Activated T-helper 1 cell treated with anti-CD3 and anti-CD28 coated beads, Interleukin-2, amount 50 U/mL, for 16 hours (primary cell): Measurements from ENCODE around the gene RFX2.
"Not testable (repeated sequence)": the region's sequence is repeated elsewhere in the genome, so short reads cannot be mapped to it uniquely, and the experiment has no call there.

Experiments used
- DNase-seq, 2 donors: peaks; one replicate each; pipeline ENCODE4 v3.0.0-alpha.2; 2020; ENCODE audit warnings: low read depth in 1 of 2, low spot score in 1 of 2

Gene RFX2

DNA sequence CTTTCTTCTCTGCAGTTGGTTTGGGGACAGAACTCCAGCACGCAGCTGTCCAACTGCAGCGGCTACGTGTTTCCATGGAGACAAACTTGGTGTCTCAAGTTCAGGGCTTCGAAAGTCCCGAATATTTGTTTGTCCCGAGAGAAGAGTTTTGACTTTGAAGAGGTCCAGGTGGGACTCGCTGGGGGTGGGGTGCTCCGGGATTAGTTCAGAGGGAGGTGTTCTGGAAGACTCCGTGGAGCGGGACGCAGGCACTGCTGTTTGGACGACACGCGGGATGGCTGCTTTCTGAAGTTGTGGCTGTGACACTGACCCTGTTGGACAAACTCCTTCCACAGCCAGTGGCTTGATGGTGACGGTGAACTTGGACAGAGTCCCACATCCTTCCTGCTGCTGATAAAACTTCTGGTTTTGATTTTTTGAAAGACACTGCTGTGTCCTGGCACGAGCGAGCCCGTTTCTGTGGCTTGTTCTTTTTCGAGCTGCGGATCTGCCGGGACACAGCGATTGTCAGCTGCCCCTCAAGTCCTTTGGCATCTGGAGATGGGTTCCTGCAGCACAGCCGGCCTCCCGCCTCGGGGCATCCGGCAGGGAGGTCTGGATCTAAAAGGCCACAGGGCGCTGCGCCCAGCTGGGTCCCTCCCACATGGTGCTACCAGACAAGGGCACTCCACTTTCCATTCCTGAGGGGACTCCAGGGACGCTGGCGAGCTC, 116.5 kb downstream of the RFX2 start:
- DNase-seq, result no peak

GRCh38 chr19:5993201-5993600, 117.1 kb downstream of the RFX2 start:
- DNase-seq, result no peak

- DNase-seq, result no peak
These were observed 117.5 kb downstream of the RFX2 start for GRCh38 chr19:5992756-5993155.

DNA sequence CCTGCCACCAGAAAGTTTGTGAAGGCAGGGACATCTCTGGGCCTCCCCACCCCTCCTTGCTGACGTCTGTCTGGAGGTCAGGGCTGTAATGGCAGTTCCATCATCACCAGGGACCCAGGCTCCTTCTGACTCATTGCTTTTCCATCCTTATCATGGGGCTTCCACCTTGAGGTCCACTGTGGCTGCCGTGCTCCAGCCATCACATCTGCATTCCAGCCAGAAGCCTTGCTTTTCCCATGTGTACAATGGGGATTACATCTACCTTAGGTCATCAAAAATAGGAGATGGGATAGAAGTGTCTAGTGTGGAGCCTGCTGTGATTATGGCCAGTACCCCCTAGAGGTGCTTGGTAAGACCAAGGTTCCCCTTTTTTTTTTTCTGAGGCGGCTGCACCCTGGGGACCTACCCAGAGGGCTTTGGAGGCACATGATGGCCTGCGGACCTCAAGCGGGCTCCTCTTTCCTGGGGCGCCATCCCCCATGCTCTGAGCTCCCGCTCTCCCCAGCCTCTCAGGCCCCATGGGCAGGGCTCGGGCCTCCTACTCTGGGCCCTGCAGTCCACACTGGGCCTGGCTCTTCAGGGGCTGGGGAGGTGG, 119.0 kb downstream of the RFX2 start:
- no peak for DNase-seq

- no peak for DNase-seq
These were observed 120.0 kb downstream of the RFX2 start for GRCh38 chr19:5990289-5990797.

DNA sequence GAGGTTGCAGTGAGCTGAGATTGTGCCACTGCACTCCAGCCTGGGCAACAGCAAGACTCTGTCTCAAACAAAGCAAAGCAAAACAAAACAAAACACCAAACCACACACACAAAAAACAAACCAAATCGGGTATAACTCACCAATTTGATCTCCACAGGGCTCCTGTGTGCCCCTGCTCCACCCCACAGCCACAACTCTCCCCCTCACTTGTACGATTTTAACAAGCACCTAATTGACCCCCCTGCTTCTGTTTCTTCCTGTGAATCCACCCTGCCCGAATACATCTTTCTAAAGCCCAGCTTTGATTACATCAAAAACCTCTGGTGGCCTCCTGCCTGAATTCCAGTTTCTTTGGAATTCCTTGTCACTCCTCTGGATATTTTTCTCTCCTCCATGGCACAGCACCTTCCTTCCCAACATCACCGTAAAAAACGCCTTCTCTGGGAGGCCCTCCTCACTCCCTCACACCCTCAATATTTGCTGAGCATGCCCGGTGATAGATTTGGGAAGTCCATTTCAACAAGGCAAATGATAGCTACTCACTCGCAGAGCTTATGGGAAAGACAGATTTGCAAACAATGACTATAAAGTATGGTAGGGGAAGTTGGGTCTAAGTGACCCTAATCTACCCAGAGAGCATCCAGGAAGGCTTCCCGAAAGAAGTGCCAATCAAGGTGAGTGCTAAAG, 120.8 kb downstream of the RFX2 start:
- DNase-seq, result no peak

DNA sequence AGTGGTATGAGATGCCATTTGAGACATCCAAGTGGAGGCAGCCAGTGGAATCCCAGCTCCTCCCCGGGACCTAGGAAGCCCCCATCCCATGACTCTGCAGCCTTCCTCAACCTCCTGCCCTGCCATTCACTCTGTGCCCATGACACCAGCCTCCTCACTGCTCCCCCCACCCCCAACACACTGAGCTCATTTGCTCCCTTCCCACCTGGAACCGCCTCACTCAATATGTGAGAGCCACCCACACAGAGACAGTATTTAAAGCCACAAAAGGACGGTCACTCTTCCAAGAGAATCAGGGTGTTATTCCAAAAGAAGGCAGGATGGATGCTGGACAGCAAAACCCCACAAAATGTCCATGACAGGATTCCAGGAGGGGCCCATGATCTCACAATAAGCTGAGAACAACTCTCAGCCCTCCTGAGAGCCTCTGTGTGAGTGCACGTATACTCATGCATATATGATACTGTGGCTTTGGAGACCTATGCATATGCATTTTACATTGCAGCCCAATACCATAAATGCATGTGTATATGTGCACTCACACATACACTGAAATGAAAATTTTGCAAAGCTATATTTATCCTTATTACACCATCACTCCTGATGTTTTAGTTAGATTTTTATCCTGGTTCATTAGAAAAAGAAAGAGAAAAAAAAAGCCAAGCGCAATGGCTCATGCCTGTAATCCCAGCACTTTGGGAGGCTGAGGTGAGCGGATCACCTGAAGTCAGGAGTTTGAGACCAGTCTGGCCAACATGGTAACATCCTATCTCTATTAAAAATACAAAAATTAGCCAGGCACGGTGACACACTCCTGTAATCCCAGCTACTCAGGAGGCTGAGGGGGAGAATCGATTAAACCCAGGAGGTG, 121.5 kb downstream of the RFX2 start:
- no peak for DNase-seq

DNA sequence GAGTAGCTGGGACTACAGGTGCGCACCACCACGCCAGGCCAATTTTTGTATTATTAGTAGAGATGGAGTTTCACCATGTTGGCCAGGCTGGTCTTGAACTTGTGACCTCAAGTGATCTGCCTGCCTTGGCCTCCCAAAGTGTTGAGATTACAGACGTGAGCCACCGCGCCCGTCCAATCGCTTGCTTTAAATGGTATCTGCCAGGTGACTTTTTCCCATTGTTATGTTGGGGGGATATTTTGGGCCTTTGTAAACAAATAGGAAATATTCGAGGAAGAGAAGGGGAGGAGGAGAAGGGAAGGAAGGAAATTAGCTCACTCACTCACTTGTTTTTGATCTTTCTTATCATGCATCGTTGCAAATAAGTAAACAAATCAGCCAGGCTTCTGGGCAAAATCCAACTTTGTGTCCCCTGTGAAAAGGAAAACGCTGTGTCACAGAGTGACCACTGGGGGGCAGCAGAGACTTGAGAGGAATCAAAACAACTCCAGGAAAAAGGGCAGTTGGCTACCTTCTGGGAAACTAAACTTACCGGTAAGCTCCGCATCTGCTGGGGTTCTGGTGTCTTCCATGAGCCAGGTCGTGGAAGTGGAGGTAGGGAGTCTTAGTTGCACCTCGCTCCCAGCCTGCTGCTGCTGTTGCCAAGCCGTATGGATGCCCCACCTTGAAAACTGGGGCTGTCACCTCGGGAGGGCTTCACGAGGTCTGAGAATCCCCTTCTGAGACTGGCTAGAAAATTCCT, 123.1 kb downstream of the RFX2 start:
- peak; percentile 45 to 57 for DNase-seq

DNA sequence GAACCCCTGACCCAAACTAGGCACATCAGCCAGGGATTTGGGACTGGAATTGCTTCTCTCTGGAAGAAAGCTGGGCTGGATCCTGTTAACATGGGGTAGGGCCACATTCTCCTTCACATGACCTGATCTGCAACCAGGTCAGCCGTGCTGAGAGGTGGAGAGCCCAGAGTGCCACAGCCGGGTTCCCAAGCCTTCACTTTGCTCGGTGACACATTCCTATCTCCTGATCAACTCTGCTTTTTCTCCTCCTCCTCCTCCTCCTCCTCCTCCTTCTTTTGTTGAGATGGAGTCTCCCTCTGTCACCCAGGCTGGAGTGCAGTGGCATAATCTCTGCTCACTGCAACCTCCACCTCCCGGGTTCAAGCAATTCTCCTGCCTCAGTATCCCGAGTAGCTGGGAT, 124.5 kb downstream of the RFX2 start:
- DNase-seq, result not testable (repeated sequence)

DNA sequence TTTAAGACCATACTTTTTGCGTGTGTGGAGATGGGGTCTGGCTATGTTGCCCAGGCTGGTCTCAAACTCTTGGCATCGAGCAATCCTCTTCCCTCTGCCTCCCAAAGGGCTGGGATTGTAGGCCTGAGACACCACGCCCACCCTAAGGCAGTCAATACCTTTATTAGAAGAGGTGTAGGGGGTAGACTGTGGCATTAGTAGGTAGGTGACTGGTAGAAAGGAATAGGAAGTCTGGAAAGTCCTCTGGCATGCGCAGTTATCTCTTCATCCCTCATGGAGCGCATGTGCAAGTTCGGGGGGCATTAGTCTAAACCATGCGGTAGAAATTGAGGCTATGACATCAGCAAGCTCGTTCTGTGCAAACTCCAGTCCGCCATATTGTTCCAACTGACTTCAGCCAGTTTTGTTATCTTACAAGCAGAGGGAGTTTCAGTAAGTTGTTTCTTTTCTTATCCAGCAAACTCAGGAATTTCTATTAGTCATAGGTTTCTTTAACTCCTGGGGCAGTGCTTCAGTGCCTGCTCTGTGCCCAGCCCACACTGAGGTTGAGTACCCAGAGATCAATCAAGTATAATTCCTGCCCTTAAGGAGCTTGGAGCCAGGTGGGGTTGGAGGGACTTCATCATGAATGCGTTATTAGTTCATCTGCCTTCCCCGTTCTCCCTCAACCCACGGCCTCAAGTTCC, 125.1 kb downstream of the RFX2 start:
- DNase-seq, result no peak

DNA sequence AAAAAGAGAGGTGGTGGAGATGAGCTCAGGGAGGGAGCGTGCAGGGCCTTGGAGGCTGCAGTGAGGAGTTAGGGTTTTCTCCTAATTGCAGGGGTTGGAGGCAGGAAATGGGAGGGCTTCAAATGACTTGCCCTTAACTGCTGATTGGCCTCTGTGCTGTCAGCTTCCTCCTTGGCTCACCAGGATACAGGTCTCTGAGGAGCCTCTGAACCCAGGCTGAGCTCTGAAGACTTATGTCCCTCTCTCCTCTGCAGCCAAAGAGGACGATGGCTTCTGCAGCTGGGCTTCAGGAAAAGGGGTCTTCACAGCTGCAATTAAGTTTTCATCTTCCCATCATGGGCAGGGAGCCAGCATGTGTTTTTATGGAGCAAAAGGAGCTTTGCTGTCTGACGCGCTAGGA, 125.7 kb downstream of the RFX2 start:
- DNase-seq, result no peak

DNA sequence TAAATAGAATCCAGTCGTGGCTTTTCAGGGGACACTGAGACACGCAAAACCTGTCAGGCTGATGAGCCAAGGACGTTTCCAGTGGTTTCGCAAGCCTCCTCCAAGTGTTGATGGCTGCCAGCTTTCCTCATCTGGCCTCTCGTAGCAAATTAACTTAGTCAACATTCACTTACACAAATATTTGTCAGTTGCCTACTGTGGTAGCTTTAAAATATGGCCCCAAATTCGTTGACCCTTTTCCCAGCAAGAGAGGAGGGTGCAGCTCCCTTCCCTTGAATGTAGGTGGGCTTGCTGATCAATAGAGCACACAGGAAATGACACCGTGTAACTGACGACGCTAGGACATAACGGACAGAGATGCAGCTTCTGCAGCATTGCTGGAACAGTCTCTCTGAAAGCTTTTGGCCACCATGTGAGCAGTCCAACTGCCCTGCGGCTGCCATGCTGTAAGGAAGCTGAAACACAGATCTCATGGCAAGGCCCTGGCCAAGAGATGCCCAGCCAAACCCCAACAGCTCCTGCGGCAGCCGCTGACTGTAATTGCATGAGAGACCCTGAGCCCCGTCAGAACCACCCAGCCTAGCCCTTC, 126.8 kb downstream of the RFX2 start:
- DNase-seq, result no peak

GRCh38 chr19:5978606-5979552, 131.4 kb downstream of the RFX2 start:
- no peak for DNase-seq

- peak; percentile 94 to 99 for DNase-seq
These were observed 132.3 kb downstream of the RFX2 start, which contains the start of gene RANBP3 for GRCh38 chr19:5977785-5978605. Gene RANBP3, minus strand, starts transcription at chr19:5978140. Its CDS starts 58 bp downstream, at chr19:5978082.

- no peak for DNase-seq
These were observed 133.0 kb downstream of the RFX2 start for GRCh38 chr19:5977222-5977784.

- no peak for DNase-seq
These were observed 133.5 kb downstream of the RFX2 start for GRCh38 chr19:5976768-5977167.

DNA sequence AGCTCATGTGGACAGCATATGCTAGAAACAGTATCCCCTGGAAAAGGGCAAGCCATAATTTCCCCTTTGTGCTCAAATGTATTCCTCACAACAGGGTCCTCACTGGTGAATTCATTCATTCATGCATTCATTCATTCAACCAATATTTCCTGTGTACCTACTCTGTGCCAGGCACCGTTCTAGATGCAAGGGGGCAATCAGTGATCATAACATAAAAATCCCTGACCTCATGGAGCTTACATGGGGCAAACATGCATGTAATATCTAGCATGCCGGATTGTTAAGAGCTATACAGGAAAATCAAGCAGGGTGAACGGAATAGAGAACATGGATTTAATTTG, 134.9 kb downstream of the RFX2 start:
- no peak for DNase-seq
